Thoracic aorta (tissue), 2 donors: ENCODE results near the gene ZNF516. TPM values are rescaled to one million over a fixed set of nuclear protein-coding genes. Genes with fewer than 3 reads are reported as not detected.

Experiments
- ATAC-seq: fragments of 150-250 bp; one replicate; pipeline ENCODE4 v1.8.0; 2017; ENCODE audit warnings: low read depth; ENCODE audit not compliant: insufficient number of reproducible peaks, low FRiP score
- DNase-seq: peaks from one replicate; pipeline ENCODE4 v3.0.0-alpha.2; 2020; ENCODE audit warnings: low spot score
- H3K27ac ChIP-seq, 2 donors: fragments of 200-600 bp; sonication (generic); 1 replicate in 1 of 2; 2 replicates in 1 of 2; pipeline ENCODE4 v1.5.1; 2016; ENCODE audit warnings: mild to moderate bottlenecking in 2 of 2, moderate library complexity in 2 of 2
- H3K27me3 ChIP-seq: fragments of 200-600 bp; sonication (generic); replicated peaks from 2 replicates; pipeline ENCODE4 v1.6.0; 2016; ENCODE audit warnings: mild to moderate bottlenecking; ENCODE audit not compliant: insufficient read depth
- H3K36me3 ChIP-seq: fragments of 200-600 bp; sonication (generic); one replicate; pipeline ENCODE4 v1.5.1; 2016
- H3K4me1 ChIP-seq, 2 donors: fragments of 200-600 bp; sonication (generic); 1 replicate in 1 of 2; 2 replicates in 1 of 2; pipeline versions ENCODE4 v1.5.1 to v1.6.0; 2016; ENCODE audit warnings: low read depth in 2 of 2, mild to moderate bottlenecking in 1 of 2; ENCODE audit not compliant: control insufficient read depth in 1 of 2
- H3K4me3 ChIP-seq: fragments of 200-600 bp; sonication (generic); 2 replicates; pipeline ENCODE4 v1.5.1; 2016; ENCODE audit warnings: mild to moderate bottlenecking
- H3K9me3 ChIP-seq: fragments of 200-600 bp; sonication (generic); 2 replicates; pipeline ENCODE4 v1.5.1; 2016
- total RNA-seq, 2 donors: library from RNA; depleted of rRNA; stranded (reverse); fragments of >200 nt; gene quantifications; one replicate each; pipeline versions ENCODE4 v1.1.0 to v1.2.3, GENCODE V29; 2016
- TF ChIP-seq, protein P1 (sequence below): fragments of 200-600 bp; sonication (generic); IDR thresholded peaks from one replicate; pipeline ENCODE4 v1.5.1; 2019; ENCODE audit warnings: antibody characterized with exemption

The ZNF516 gene
- total RNA-seq, 2 donors from 2014 or later, result 19.5 to 19.8 TPM

DNA sequence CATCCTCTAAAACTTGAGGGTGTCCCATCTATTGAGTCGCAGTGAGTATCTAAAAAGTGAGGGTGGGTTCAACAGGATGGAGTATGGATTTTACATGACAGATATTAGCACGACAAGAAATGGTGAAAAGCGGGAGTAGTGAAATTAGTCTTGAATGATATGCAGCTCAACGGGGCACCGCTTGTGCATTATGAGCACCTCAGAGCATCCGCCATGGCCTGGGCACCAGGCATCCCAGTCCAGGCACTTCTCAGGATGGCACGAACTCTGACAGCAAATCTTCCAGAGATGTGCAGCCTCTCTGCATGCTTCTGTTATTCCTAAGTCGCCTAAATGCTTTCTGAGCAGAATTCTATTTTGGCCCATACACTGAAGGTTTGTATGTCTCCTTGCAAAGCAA is 57.1 kb downstream of the ZNF516 start:
- H3K4me3 ChIP-seq, result no peak overlapping the region
- no peaks in the 10 kb centered on the region for H3K9me3 ChIP-seq
- peaks cover 24% of the 10 kb centered on the region for H3K36me3 ChIP-seq
- TF ChIP-seq, protein P1, sequence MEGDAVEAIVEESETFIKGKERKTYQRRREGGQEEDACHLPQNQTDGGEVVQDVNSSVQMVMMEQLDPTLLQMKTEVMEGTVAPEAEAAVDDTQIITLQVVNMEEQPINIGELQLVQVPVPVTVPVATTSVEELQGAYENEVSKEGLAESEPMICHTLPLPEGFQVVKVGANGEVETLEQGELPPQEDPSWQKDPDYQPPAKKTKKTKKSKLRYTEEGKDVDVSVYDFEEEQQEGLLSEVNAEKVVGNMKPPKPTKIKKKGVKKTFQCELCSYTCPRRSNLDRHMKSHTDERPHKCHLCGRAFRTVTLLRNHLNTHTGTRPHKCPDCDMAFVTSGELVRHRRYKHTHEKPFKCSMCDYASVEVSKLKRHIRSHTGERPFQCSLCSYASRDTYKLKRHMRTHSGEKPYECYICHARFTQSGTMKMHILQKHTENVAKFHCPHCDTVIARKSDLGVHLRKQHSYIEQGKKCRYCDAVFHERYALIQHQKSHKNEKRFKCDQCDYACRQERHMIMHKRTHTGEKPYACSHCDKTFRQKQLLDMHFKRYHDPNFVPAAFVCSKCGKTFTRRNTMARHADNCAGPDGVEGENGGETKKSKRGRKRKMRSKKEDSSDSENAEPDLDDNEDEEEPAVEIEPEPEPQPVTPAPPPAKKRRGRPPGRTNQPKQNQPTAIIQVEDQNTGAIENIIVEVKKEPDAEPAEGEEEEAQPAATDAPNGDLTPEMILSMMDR, result no peak
- H3K27me3 ChIP-seq, result no peaks in the 10 kb centered on the region
- ATAC-seq (no peak), DNase-seq (no peak)
- no peaks in the 10 kb centered on the region for H3K4me1 ChIP-seq
- H3K27ac ChIP-seq, result no peak overlapping the region

DNA sequence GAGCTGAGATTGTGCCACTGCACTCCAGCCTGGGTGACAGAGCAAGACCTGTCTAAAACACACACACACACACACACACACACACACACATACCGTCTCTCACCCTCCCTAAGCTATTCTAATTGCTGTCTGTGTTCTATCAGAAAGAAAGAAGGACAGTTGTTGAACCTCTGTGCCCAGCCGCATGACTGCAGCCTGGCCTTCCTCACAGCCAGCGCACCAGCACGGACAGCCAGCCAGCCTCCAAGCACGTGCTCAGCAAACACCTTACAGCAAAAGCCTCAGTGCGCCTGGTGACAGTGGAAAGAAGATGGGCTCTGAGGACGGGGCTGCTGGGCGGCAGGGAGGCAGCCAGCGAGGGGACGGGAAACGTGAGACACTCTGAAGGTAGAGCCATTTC is 58.0 kb downstream of the ZNF516 start:
- Histone ChIP-seq H3K4me1 (no peaks in the 10 kb centered on the region), H3K4me3 (no peak overlapping the region), H3K9me3 (no peaks in the 10 kb centered on the region), H3K27me3 (no peaks in the 10 kb centered on the region), H3K27ac (no peak overlapping the region), H3K36me3 (peaks cover 16% of the 10 kb centered on the region)
- TF ChIP-seq, protein P1, result no peak
- DNase-seq (no peak), ATAC-seq (no peak)

DNA sequence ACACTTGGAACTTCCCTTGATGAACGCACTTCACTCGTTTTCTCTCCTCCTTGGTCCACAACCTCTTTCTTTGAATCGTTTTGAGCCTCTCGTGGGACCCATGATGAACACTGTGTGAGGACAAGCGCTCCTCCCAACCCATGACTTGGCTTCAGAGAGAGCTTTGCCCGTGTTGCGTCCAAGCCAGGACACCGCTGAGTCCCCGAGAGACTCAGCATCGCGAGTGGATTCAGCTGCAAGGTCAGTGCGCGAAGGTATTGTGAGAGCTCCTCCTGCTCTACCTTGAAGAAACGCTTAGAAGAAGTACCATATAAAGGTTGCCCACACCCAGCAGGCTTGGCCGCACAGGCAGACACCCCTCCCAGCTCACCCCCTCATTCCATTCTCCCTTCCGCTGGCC is 58.7 kb downstream of the ZNF516 start:
- Histone ChIP-seq H3K9me3 (no peaks in the 10 kb centered on the region), H3K27me3 (no peaks in the 10 kb centered on the region), H3K27ac (no peak overlapping the region), H3K4me3 (no peak overlapping the region), H3K36me3 (peaks cover 11% of the 10 kb centered on the region), H3K4me1 (peaks cover 0 to under 1% of the 10 kb centered on the region in 2 donors)
- DNase-seq (no peak), ATAC-seq (no peak)
- TF ChIP-seq, protein P1, result no peak

DNA sequence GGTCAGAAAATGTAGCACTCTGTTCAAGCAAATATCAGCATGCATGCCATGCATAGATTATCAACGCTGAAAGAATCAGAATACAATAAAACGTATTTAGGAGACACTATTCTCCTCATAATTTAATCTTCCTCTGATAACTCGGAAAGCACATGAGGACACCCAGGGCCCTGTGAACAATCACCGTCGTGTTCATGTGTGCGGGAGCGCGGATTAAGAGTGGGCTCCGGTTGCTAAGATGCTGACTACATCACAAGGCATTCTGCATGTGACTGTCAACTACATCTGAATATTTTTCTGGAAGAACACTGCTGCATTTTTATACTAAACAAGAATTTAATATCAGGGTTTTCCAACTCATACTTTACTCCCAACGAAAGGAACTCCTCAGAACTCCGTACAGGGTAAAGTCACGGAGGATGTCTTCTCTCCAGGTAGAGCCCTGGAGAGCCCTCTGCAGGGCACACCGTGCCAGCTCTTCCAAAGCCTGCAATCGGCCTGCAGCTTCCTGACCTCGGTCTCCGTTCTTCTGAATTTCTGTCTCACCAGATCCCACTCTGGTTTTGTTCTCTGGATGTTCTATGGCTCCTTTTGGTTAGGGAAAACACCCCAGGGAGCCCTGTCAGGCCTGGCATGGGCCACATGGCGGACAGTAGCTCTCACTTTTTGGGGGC is 59.6 kb downstream of the ZNF516 start:
- ATAC-seq (no peak), DNase-seq (no peak)
- TF ChIP-seq, protein P1, result no peak
- Histone ChIP-seq H3K27ac (no peak overlapping the region), H3K36me3 (peaks cover 4% of the 10 kb centered on the region), H3K4me1 (peaks cover 4 to 9% of the 10 kb centered on the region in 2 donors), H3K4me3 (no peak overlapping the region), H3K27me3 (no peaks in the 10 kb centered on the region), H3K9me3 (no peaks in the 10 kb centered on the region)

DNA sequence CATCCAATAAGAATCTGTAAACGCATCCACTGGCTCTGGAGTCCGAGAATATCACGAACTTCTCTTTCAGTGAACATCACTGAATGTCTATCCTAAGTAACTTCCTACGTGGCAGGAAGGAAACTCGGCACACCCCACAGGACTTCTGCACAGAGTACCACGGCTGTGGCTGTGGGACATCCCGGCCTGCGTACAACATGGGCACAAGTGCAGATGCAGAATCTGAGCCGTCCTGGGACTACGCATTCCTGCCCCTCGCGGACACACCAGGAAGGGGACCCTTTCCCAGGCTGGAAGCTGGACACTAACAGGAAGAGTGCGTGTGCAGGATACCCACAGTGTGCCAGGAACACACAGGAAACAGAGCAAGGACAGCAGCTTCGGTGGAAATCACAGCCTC is 60.6 kb downstream of the ZNF516 start:
- no peak overlapping the region for H3K27ac ChIP-seq
- H3K9me3 ChIP-seq, result no peaks in the 10 kb centered on the region
- ATAC-seq (no peak), DNase-seq (no peak)
- peaks cover 4% of the 10 kb centered on the region for H3K36me3 ChIP-seq
- no peaks in the 10 kb centered on the region for H3K27me3 ChIP-seq
- peaks cover 6 to 16% of the 10 kb centered on the region in 2 donors for H3K4me1 ChIP-seq
- no peak overlapping the region for H3K4me3 ChIP-seq
- TF ChIP-seq, protein P1, result no peak
